SU-DHL-6 (cell line): ENCODE data around the gene GPR161.

Source experiments
- CTCF ChIP-seq: fragments of 200-600 bp; sonication (generic); IDR thresholded peaks from one replicate; pipeline ENCODE4 v1.5.1; 2017; ENCODE audit warnings: antibody characterized with exemption, mild to moderate bottlenecking, low read length, moderate library complexity; ENCODE audit not compliant: insufficient read depth, poor library complexity, severe bottlenecking
- EZH2phosphoT487 ChIP-seq: fragments of 200-600 bp; sonication (generic), shearing (Covaris generic); conservative IDR thresholded peaks from 2 replicates; pipeline ENCODE4 v1.6.1; 2018; ENCODE audit warnings: mild to moderate bottlenecking, antibody characterized with exemption, low read length, moderate library complexity, mixed read lengths

- TF ChIP-seq CTCF (no peak), EZH2phosphoT487 (no peak)
These were observed 42.9 kb upstream of the GPR161 start for GRCh38 chr1:168179438-168180147.
